Fibroblast of the conjunctiva (primary cell): ENCODE data around the gene C13orf46.

Experiments
- DNase-seq: peaks from one replicate; pipeline ENCODE4 v3.0.0-alpha.2; 2010; ENCODE audit warnings: low read depth

Gene C13orf46

GRCh38 chr13:113970810-113971470 is 2.9 kb downstream of the C13orf46 start:
- DNase-seq: peak; percentile 14

- no peak for DNase-seq
Measured at GRCh38 chr13:113969973-113970611, 3.8 kb downstream of the C13orf46 start.

- DNase-seq: no peak
Measured at GRCh38 chr13:113969311-113969972, 4.4 kb downstream of the C13orf46 start.

- no peak for DNase-seq
Measured at GRCh38 chr13:113968463-113969310, 5.2 kb downstream of the C13orf46 start.

- no peak for DNase-seq
Measured at GRCh38 chr13:113967729-113968462, 6.0 kb downstream of the C13orf46 start.

- no peak for DNase-seq
Measured at GRCh38 chr13:113967206-113967720, 6.6 kb downstream of the C13orf46 start.

- DNase-seq: no peak
Measured at GRCh38 chr13:113965968-113966884, 7.7 kb downstream of the C13orf46 start.

GRCh38 chr13:113965383-113965874 is 8.4 kb downstream of the C13orf46 start:
- DNase-seq: no peak

GRCh38 chr13:113964251-113964995 is 9.5 kb downstream of the C13orf46 start:
- DNase-seq: no peak

- no peak for DNase-seq
Measured at GRCh38 chr13:113963376-113963775, 10.5 kb downstream of the C13orf46 start.

GRCh38 chr13:113962975-113963374 is 10.9 kb downstream of the C13orf46 start:
- DNase-seq: no peak

- no peak for DNase-seq
Measured at GRCh38 chr13:113962386-113962785, 11.5 kb downstream of the C13orf46 start.

- no peak for DNase-seq
Measured at GRCh38 chr13:113960276-113960948, 13.5 kb downstream of the C13orf46 start.

- no peak for DNase-seq
Measured at GRCh38 chr13:113959198-113959597, 14.7 kb downstream of the C13orf46 start.

GRCh38 chr13:113958373-113958772 is 15.5 kb downstream of the C13orf46 start:
- no peak for DNase-seq

GRCh38 chr13:113956571-113956970 is 17.3 kb downstream of the C13orf46 start:
- DNase-seq: no peak

- no peak for DNase-seq
Measured at GRCh38 chr13:113955691-113956090, 18.2 kb downstream of the C13orf46 start.

- no peak for DNase-seq
Measured at GRCh38 chr13:113955235-113955634, 18.6 kb downstream of the C13orf46 start.
